WI38 (cell line): Measurements from ENCODE around the gene MOB1B.
"Not testable (repeated sequence)": the region's sequence is repeated elsewhere in the genome, so short reads cannot be mapped to it uniquely, and the experiment has no call there.

Experiments
- H3K4me3 ChIP-seq: 2 replicates; pipeline ENCODE4 v1.5.1; 2011; ENCODE audit warnings: low read depth, mild to moderate bottlenecking, control low read depth, low read length
- CTCF ChIP-seq: IDR thresholded peaks from 2 replicates; pipeline ENCODE4 v1.5.1; 2012; ENCODE audit warnings: low read depth, mild to moderate bottlenecking, control low read depth, low read length

MOB1B gene

GRCh38 chr4:71009086-71009485 lies 106.9 kb downstream of the MOB1B start:
- no peak overlapping the region for H3K4me3 ChIP-seq
- no peak for TF ChIP-seq CTCF

- peak; percentile 22; the same call in 1 of the 2 replicates for TF ChIP-seq CTCF
- H3K4me3 ChIP-seq: no peak overlapping the region
Observed at GRCh38 chr4:71009890-71010588, 107.9 kb downstream of the MOB1B start.

GRCh38 chr4:71011451-71011850 lies 109.3 kb downstream of the MOB1B start:
- TF ChIP-seq CTCF: no peak
- H3K4me3 ChIP-seq: no peak overlapping the region

- H3K4me3 ChIP-seq: not testable (repeated sequence)
Observed at GRCh38 chr4:71017391-71017790, 115.2 kb downstream of the MOB1B start.

GRCh38 chr4:71020611-71021010 lies 118.4 kb downstream of the MOB1B start:
- TF ChIP-seq CTCF: no peak
- H3K4me3 ChIP-seq: no peak overlapping the region

GRCh38 chr4:71025654-71026053 lies 123.5 kb downstream of the MOB1B start:
- no peak overlapping the region for H3K4me3 ChIP-seq
- no peak for TF ChIP-seq CTCF

- no peak overlapping the region for H3K4me3 ChIP-seq
- no peak for TF ChIP-seq CTCF
Observed at GRCh38 chr4:71026086-71026485, 123.9 kb downstream of the MOB1B start.

- no peak for TF ChIP-seq CTCF
Observed at GRCh38 chr4:71027611-71028010, 125.4 kb downstream of the MOB1B start.

More at GRCh38 chr4:71027611-71028010, 125.4 kb downstream of the MOB1B start:
- no peak overlapping the region for H3K4me3 ChIP-seq
